ENCODE measurements around the gene POLR3E.
A peak's percentile ranks its signal among the peaks of the same experiment; 100 is the strongest.
"Not testable (repeated sequence)": the region's sequence is repeated elsewhere in the genome, so short reads cannot be mapped to it uniquely, and the experiment has no call there.

The POLR3E gene

GRCh38 chr16:22357635-22357971, 60.4 kb downstream of the POLR3E start:
- no peak overlapping the region for H3K4me3 ChIP-seq (ENCODE audit: low read depth, low read length)

GRCh38 chr16:22358000-22358399, 60.8 kb downstream of the POLR3E start:
- no peak overlapping the region for H3K4me3 ChIP-seq (ENCODE audit: low read depth, low read length)

- no peak overlapping the region for H3K4me3 ChIP-seq (ENCODE audit: low read depth, low read length)
These were observed 62.5 kb downstream of the POLR3E start for GRCh38 chr16:22359679-22360078.

DNA sequence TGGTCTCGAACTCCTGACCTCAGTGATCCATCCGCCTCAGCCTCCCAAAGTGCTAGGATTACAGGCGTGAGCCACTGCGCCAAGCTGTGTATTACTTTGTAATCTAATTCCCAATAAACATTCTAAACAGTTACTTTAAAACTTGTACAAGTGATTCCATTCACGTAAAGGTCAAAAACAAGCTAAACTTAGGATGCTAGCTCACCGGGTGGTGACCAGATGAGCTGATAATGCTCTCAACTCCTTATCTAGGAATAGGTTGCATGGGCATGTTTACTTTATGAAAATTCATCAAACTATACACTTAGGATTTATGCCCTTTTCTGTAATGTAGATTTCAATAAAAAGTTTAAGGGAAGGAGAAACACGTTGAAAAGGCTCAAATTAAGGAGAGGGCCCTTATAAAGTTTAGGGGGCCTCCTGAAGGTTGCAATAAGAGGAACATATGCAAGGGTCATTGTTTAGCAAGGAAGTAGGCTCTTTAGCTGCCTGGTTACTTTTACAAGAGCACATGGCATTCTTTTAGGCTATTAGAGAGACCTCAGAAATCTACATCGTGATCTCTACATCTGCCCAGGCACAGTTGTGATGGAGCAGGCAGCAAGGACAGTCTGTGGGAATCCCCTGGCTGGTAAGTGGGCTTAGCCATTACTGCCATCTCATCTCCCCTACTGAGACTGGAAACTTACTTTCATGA, 63.9 kb downstream of the POLR3E start:
- H3K4me3 ChIP-seq (ENCODE audit: low read depth, low read length): no peak overlapping the region

GRCh38 chr16:22364241-22364640, 67.0 kb downstream of the POLR3E start:
- no peak overlapping the region for H3K4me3 ChIP-seq (ENCODE audit: low read depth, low read length)

GRCh38 chr16:22366371-22366770, 69.2 kb downstream of the POLR3E start:
- H3K4me3 ChIP-seq (ENCODE audit: low read depth, low read length): no peak overlapping the region

DNA sequence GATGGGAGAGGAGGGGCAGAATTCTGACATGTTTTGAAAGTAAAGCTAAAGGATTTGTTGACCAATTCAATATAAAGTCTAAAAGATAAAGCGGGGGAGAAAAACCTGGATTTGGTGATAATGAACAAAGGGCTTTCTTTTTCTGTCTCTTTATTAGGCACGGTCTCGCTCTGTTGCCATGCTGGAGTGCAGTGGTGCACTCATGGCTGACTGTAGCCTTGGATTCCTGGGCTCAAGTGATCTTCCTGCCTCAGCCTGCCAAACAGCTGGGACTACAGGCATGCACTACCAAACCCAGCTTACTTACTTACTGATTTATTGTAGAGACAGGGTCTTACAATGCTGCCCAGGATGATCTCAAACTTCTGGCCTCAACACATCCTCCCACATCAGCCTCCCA, 69.7 kb downstream of the POLR3E start:
- no peak overlapping the region for H3K4me3 ChIP-seq (ENCODE audit: low read depth, low read length)

DNA sequence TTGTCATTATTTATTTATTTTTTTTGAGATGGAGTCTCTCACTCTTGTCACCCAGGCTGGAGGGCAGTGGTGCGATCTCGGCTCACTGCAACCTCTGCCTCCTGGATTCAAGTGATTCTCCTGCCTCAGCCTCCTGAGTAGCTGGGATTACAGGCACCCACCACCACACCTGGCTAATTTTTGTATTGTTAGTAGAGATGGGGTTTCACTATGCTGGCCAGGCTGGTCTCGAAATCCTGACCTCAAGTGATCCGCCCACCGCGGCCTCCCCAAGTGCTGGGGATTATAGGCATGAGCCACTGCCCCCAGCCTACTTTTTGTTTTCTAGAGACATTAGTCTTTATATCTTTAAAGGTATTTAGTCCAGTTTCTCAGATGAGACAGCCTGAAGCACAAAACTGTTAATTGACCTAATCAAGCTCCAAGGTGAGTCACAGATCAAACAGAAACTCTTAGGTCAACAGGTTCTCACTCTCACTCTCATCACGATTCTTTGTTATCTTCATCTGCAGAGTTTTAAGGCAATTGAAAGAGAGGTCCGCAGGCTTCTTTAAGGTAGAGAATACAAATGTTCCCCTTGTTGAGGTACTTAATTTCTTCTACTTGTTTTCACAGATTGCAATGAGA, 71.1 kb downstream of the POLR3E start:
- H3K4me3 ChIP-seq (ENCODE audit: low read depth, low read length): not testable (repeated sequence)

DNA sequence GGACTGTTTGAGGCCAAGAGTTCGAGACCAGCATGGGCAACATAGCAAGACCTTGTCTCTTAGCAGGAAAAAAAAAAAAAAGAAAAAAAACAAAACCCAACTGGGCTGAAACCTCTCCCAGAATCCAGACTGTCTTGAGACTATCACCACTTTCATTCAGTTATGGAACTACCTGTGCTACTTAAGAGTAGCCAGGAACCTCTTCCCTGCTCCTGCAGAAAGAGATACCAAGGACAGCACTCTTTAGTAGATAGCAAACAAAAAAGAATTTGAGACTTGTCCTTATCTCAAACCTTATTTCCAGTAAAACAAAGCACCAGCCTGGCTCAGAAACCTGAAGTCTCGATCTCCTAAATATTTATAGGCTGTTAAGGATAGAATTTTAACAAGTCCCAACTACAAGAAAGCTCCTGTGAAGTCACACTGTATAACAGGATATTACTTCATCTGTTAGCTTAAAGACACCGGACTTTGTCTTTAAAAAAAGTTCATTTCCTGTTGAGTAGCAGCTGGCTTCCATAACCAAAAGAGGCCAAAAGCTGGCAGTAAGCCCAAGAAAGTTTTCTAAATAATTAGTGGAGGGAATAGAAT, 72.1 kb downstream of the POLR3E start:
- H3K4me3 ChIP-seq (ENCODE audit: low read depth, low read length): no peak overlapping the region

- no peak overlapping the region for H3K4me3 ChIP-seq (ENCODE audit: low read depth, low read length)
These were observed 73.0 kb downstream of the POLR3E start for GRCh38 chr16:22370038-22370820.

- peak overlapping the region; percentile 87 for H3K4me3 ChIP-seq (ENCODE audit: low read depth, low read length)
These were observed 75.9 kb downstream of the POLR3E start for GRCh38 chr16:22372882-22373661.

- peak overlapping the region; percentile 87 for H3K4me3 ChIP-seq (ENCODE audit: low read depth, low read length)
These were observed 76.6 kb downstream of the POLR3E start for GRCh38 chr16:22373662-22374310.

DNA sequence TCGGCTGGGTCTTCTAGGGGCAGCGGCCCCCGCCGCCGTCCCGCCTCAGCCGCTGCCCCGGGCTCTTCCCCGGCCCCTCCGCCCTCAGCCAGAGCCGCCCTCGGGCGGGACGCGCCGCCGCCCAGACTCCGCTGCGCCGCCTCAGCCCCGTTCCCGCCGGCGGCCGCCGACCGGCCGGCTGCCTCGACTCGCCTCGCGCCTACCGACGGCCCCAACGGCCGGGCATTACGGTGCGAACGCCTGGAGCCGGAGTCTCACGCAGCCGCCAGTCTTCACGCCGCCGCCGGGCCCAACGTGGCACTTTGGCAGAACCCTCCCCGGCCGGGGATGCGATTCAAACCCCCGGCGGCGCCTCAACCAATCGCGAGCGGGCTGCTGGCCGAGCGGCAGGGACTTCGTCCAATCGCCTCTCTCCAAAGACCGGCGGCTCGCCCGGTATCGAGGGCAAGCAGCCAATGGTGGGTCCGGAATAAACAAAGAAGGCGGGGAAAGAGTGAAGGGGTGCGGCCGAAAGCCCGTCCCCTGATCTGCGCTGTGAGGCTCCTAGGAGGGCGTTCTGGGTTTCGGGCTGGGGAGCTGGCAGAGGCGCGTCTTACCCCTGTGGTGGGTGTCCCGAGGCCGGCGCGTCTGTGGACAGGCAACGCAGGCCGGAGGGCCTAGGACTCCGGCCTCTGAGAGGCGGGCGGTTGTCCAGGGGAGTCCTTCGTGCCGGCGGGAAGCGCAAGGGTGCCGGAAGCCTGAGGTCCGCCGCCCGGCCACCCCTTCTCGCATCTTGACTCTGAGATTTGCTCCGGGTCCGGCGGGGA, 77.3 kb downstream of the POLR3E start, which contains the start of gene CDR2:
TSS of gene CDR2 (minus strand) at position 309 of the 806 bp plus-strand sequence. CDS start 310 bp downstream, outside the sequence.
- peak within 1 kb of the TSS; percentile 87 for H3K4me3 ChIP-seq (ENCODE audit: low read depth, low read length)

DNA sequence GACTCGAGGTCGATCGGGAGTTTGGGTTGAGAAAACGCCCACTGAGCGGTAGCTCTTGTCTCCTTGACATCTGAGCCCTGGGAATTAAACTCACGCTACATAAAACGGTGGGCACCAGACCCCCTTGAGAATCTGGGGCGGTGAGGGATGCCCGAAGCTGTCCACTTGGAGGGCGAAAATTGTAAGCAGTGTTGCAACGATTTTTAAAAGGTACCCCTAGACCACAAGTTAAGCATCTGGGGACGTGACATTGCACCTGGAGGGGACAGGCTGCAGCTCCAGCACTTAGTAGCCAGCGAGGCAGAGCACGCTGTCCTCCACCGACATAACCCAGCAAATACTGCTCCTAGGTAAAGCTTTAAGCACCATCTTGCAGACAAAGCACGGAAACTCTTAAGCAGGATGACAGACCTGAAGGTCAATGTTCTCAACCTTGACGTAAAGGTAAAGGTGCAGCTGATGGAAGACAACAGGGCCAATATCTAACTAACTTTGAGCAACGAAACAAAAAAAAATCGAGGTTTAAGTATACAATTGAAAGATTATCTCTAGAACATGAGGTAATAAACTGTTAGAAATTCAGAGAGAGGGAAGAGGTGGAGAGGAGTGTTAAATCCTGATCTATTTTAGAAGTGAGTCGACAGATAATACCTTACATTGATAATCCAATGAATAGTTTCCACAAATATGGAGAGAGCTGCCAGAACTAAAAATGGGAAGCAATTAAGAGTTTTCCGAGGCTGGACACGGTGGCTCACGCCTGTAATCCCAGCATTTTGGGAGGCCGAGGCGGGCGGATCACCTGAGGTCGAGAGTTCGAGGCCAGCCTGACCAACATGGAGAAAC, 78.1 kb downstream of the POLR3E start:
- H3K4me3 ChIP-seq (ENCODE audit: low read depth, low read length): peak overlapping the region; percentile 65

- H3K4me3 ChIP-seq (ENCODE audit: low read depth, low read length): no peak overlapping the region
These were observed 78.9 kb downstream of the POLR3E start for GRCh38 chr16:22375963-22376640.

DNA sequence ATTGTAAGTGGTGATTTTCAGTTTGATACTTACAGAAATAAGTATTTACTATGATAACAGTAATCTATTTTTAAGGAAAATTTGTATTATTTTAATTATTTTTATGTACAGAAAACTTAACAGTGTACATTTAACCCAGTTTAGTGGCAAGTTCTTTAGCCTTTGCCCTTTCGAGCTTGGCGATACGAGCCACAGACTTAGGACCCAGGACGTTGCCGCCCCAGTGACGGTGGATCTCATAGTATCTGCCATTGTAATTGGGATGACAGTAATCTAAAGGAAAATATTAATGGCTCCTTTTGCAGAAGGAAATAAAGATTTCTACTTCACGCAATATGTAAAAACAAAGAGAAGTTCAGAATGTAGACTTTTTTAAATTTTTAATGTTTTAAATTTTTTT, 82.4 kb downstream of the POLR3E start:
- H3K4me3 ChIP-seq (ENCODE audit: low read depth, low read length): no peak overlapping the region

- no peak overlapping the region for H3K4me3 ChIP-seq (ENCODE audit: low read depth, low read length)
These were observed 83.3 kb downstream of the POLR3E start for GRCh38 chr16:22380529-22380928.

DNA sequence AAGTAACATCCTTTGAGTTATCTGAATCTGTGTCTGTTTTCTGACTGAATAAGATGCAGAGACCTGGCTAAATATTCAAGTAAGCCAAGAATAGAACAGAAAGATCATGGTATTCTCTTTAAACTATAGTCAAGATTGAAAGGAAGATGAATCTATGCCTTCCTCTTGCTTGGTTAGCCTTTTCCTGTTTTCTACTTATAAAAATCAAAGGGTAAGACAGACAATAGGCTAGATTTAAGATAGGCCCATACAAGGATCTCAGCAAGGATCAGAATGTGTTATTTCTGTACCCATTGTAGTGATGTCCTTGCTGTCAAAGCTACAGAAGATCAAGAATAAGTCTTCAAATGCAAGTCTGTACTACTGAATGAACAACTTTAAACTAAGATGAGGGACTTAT, 84.2 kb downstream of the POLR3E start:
- no peak overlapping the region for H3K4me3 ChIP-seq (ENCODE audit: low read depth, low read length)
